Testis (tissue), 3 donors: Measurements from ENCODE around the gene CGB5. TPM values are rescaled to one million over a fixed set of nuclear protein-coding genes. Genes with fewer than 3 reads are reported as not detected.

ENCODE experiments used
- DNase-seq: peaks from one replicate; pipeline ENCODE4 v3.0.0-alpha.2; 2019
- H3K27ac ChIP-seq, 2 donors: fragments of 200-600 bp; sonication (generic); one replicate each; pipeline ENCODE4 v1.5.1; 2019
- H3K27me3 ChIP-seq: fragments of 200-600 bp; sonication (generic); one replicate; pipeline ENCODE4 v1.5.1; 2019
- H3K36me3 ChIP-seq: fragments of 200-600 bp; sonication (generic); one replicate; pipeline ENCODE4 v1.5.1; 2017; ENCODE audit warnings: low read depth; ENCODE audit errors: missing control alignments
- H3K4me1 ChIP-seq: fragments of 200-600 bp; sonication (generic); one replicate; pipeline ENCODE4 v1.5.1; 2019
- H3K4me3 ChIP-seq, 2 donors: fragments of 200-600 bp; sonication (generic); one replicate each; pipeline ENCODE4 v1.5.1; 2017 to 2019
- H3K9me3 ChIP-seq: fragments of 200-600 bp; sonication (generic); one replicate; pipeline ENCODE4 v1.5.1; 2017
- POLR2A ChIP-seq: fragments of 450-650 bp; IDR thresholded peaks from one replicate; pipeline ENCODE4 v1.6.1; 2017; ENCODE audit warnings: antibody characterized with exemption, mild to moderate bottlenecking, moderate library complexity
- WGBS, 2 donors: methylation state at CpG; one replicate each; pipeline ENCODE4 v1.1.5; 2018; 5-methylcytosine and 5-hydroxymethylcytosine counted together
- intact Hi-C: fragments of 100-400 bp; cut with DNase I; formaldehyde crosslinking; loops from one replicate; pipeline ENCODE4 v1.15.1; 2023; ENCODE audit warnings: low total_unique reads
- polyA plus RNA-seq: library from polyadenylated mRNA; stranded (reverse); fragments of 350-450 nt; fragmentation: Illumina TruSeq; extraction: RNeasy Lipid Tissue Mini Kit (QIAGEN cat#74804); gene quantifications from one replicate; pipeline ENCODE4 v1.2.3, GENCODE V29; 2014; ENCODE audit warnings: low read depth, low replicate concordance; ENCODE audit not compliant: insufficient read depth
- total RNA-seq, 2 donors: library from RNA; depleted of rRNA; stranded (reverse); fragments of >200 nt; gene quantifications; one replicate each; pipeline ENCODE4 v1.2.3, GENCODE V29; 2016
- TF ChIP-seq, protein P1 (sequence below), 3 experiments: fragments of 450-650 bp in 2 of 3; fragments of 200-600 bp in 1 of 3; sonication (generic) in 1 of 3; IDR thresholded peaks; one replicate each; pipeline ENCODE4 v1.5.1; 2016 to 2019; ENCODE audit warnings: antibody characterized with exemption in 3 of 3, mild to moderate bottlenecking in 2 of 3, moderate library complexity in 1 of 3

The CGB5 gene
- total and polyA plus RNA-seq, 3 donors from 2014 or later, result 2.4 TPM; not detected in 2

DNA sequence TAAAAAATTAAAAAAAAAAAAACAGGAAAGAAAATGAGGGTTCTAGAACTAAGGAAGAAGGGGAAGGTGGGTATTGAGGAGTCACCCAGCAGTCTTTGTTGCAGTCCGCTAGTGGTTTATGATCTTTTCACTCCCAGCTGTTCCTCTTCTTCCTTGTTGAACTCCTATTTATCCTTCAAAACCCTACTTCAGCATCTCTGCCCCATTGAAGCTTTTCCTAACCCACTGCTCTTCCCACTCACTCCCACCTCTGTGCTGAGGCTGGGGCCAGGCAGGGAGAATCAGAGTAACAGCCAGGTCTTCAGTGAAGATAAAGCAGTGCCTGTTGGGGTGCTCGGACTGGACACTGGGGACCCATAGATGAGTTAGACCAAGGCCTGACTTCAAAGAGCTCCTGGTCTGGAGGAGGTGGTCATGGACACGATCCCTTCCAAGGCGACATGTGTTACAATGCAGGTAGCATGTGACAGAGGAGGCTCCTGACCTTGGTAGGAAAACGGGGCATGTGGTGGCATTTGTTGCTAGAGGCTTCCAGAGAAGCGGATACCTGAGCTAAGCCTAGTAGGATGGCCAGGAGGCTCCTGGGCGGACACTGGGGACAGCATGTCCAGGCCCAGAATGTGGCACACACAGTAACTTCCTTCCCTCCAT, 38.6 kb upstream of the CGB5 start:
- 88 to 91% methylated on average over 7 of the region's 7 CpGs for WGBS, 2 donors
- Histone ChIP-seq H3K9me3 (no peaks in the 10 kb centered on the region), H3K36me3 (no peaks in the 10 kb centered on the region), H3K27me3 (no peaks in the 10 kb centered on the region), H3K4me3 (no peak overlapping the region), H3K4me1 (no peaks in the 10 kb centered on the region), H3K27ac (no peak overlapping the region)
- no peak for DNase-seq
- intact Hi-C loops, result no loop called here
- TF ChIP-seq, protein P1, sequence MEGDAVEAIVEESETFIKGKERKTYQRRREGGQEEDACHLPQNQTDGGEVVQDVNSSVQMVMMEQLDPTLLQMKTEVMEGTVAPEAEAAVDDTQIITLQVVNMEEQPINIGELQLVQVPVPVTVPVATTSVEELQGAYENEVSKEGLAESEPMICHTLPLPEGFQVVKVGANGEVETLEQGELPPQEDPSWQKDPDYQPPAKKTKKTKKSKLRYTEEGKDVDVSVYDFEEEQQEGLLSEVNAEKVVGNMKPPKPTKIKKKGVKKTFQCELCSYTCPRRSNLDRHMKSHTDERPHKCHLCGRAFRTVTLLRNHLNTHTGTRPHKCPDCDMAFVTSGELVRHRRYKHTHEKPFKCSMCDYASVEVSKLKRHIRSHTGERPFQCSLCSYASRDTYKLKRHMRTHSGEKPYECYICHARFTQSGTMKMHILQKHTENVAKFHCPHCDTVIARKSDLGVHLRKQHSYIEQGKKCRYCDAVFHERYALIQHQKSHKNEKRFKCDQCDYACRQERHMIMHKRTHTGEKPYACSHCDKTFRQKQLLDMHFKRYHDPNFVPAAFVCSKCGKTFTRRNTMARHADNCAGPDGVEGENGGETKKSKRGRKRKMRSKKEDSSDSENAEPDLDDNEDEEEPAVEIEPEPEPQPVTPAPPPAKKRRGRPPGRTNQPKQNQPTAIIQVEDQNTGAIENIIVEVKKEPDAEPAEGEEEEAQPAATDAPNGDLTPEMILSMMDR (IDR thresholded peaks at IDR 0.05), result no peak
- no peak for TF ChIP-seq POLR2A

DNA sequence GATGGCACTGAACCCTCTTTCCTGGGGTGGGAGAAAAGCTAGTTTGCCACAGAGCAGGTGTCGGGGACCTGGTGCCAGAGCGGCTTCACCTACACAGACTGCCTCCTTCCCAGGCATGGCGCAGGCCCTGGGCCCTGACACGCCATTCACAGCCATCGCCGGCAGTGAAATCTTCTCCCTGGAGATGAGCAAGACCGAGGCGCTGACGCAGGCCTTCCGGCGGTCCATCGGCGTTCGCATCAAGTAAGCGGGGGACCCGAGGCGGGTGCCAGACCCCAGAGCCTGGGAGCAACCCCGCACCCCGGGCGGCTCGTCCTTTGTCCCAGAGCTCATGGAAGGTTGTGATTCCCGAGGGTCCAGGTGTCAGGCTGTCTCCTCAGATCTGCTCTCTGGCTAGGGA, 36.7 kb upstream of the CGB5 start:
- Histone ChIP-seq H3K27me3 (no peaks in the 10 kb centered on the region), H3K9me3 (no peaks in the 10 kb centered on the region), H3K27ac (no peak overlapping the region), H3K4me1 (no peaks in the 10 kb centered on the region), H3K36me3 (no peaks in the 10 kb centered on the region), H3K4me3 (no peak overlapping the region)
- DNase-seq, result no peak
- intact Hi-C loops, result no loop called here
- whole genome bisulfite sequencing, 2 donors, result 96 to 98% methylated on average over 22 of the region's 22 CpGs
- TF ChIP-seq POLR2A, result no peak
- TF ChIP-seq, protein P1 (IDR thresholded peaks at IDR 0.05), result no peak

DNA sequence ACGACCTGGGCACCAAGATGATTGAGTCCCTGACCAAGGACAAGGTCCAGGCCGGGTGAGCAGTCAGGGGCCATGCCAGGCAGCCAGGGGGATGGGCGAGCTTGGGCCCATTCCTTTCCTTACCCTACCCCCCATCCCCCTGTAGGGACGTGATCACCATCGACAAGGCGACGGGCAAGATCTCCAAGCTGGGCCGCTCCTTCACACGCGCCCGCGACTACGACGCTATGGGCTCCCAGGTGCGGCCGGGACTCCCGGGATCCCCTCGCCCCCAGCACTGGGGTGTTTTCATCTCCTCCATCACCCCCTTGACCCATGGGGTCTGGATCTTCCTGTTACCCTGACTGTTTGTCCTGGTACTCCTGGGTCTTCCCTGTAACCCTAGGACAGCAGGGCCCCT, 33.8 kb upstream of the CGB5 start:
- intact Hi-C loops, result no loop called here
- WGBS, 2 donors, result 96 to 98% methylated on average over 8 to 18 of the region's 18 CpGs
- Histone ChIP-seq H3K4me1 (no peaks in the 10 kb centered on the region), H3K9me3 (no peaks in the 10 kb centered on the region), H3K4me3 (no peak overlapping the region), H3K27ac (no peak overlapping the region), H3K36me3 (no peaks in the 10 kb centered on the region), H3K27me3 (no peaks in the 10 kb centered on the region)
- DNase-seq, result no peak
- TF ChIP-seq, protein P1 (IDR thresholded peaks at IDR 0.05), result no peak
- no peak for TF ChIP-seq POLR2A

DNA sequence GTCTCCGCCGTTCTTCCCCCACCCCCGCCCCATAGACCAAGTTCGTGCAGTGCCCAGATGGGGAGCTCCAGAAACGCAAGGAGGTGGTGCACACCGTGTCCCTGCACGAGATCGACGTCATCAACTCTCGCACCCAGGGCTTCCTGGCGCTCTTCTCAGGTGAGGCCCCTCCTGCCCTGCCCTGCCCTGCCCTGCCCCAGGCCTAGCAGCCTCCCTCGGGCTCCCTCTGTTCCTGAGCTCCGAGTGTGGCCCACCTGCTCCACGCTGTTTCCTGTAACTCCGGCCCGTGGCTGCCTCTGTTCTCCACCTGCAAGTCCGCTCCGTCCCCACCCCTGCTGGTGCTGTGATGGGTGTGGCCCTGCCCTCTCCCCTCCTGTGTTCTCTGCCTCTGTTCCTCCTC, 33.2 kb upstream of the CGB5 start:
- Histone ChIP-seq H3K27ac (no peak overlapping the region), H3K27me3 (no peaks in the 10 kb centered on the region), H3K4me1 (no peaks in the 10 kb centered on the region), H3K4me3 (no peak overlapping the region), H3K36me3 (no peaks in the 10 kb centered on the region), H3K9me3 (no peaks in the 10 kb centered on the region)
- WGBS, 2 donors, result 86 to 93% methylated on average over 13 to 18 of the region's 18 CpGs
- TF ChIP-seq, protein P1 (IDR thresholded peaks at IDR 0.05), result no peak
- TF ChIP-seq POLR2A, result no peak
- no peak for DNase-seq
- intact Hi-C loops, result no loop called here

DNA sequence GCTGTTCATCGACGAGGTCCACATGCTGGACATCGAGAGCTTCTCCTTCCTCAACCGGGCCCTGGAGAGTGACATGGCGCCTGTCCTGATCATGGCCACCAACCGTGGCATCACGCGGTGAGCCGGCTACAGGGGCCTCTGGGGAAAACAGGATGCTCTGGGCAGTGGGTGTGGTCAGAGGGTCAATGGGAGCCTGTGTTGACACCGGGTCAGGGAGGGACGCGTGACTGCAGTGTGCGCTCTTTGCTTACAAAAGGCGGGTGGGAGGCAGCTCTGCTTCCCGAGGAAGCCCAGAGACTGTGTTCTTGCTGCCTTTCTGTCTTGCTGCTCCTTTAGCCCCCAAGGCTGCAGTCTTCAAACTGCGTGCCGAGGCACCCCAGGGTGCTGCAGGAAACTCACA, 32.5 kb upstream of the CGB5 start:
- H3K27me3 ChIP-seq, result no peaks in the 10 kb centered on the region
- WGBS, 2 donors, result 93 to 97% methylated on average over 15 to 17 of the region's 17 CpGs

More for the DNA sequence above, 32.5 kb upstream of the CGB5 start:
- Histone ChIP-seq H3K4me1 (no peaks in the 10 kb centered on the region), H3K9me3 (no peaks in the 10 kb centered on the region), H3K36me3 (no peaks in the 10 kb centered on the region), H3K4me3 (no peak overlapping the region), H3K27ac (no peak overlapping the region)
- DNase-seq, result no peak
- no peak for TF ChIP-seq POLR2A
- TF ChIP-seq, protein P1 (IDR thresholded peaks at IDR 0.05), result no peak
- intact Hi-C loops, result no loop called here
